ENCODE measurements around the gene IL1R1.

IL1R1 gene

GRCh38 chr2:102147935-102148334, 5.4 kb downstream of the IL1R1 start:
- DNase-seq (ENCODE audit: low spot score) (no peak), ATAC-seq (ENCODE audit: low read depth) (no peak)
- no peak for TF ChIP-seq CTCF (IDR thresholded peaks at IDR 0.05; ENCODE audit: poor library complexity, severe bottlenecking)
- Histone ChIP-seq H3K27me3 (ENCODE audit: insufficient read depth, poor library complexity, severe bottlenecking) (no peaks in the 10 kb centered on the region), H3K4me1 (ENCODE audit: insufficient read depth, poor library complexity, severe bottlenecking) (no peaks in the 10 kb centered on the region), H3K9me3 (ENCODE audit: severe bottlenecking) (peaks cover 4% of the 10 kb centered on the region), H3K27ac (ENCODE audit: poor library complexity, severe bottlenecking) (no peak overlapping the region), H3K4me3 (ENCODE audit: severe bottlenecking) (no peak overlapping the region), H3K36me3 (ENCODE audit: low read depth) (no peaks in the 10 kb centered on the region)

GRCh38 chr2:102149243-102149642, 6.7 kb downstream of the IL1R1 start:
- Histone ChIP-seq H3K27ac (ENCODE audit: poor library complexity, severe bottlenecking) (no peak overlapping the region), H3K4me1 (ENCODE audit: insufficient read depth, poor library complexity, severe bottlenecking) (no peaks in the 10 kb centered on the region), H3K36me3 (ENCODE audit: low read depth) (no peaks in the 10 kb centered on the region), H3K4me3 (ENCODE audit: severe bottlenecking) (no peak overlapping the region), H3K9me3 (ENCODE audit: severe bottlenecking) (peaks cover 4% of the 10 kb centered on the region), H3K27me3 (ENCODE audit: insufficient read depth, poor library complexity, severe bottlenecking) (no peaks in the 10 kb centered on the region)
- TF ChIP-seq CTCF (IDR thresholded peaks at IDR 0.05; ENCODE audit: poor library complexity, severe bottlenecking), result no peak
- ATAC-seq (ENCODE audit: low read depth) (no peak), DNase-seq (ENCODE audit: low spot score) (no peak)

GRCh38 chr2:102149644-102150455, 7.3 kb downstream of the IL1R1 start:
- ATAC-seq (ENCODE audit: low read depth) (no peak), DNase-seq (ENCODE audit: low spot score) (no peak)
- Histone ChIP-seq H3K27me3 (ENCODE audit: insufficient read depth, poor library complexity, severe bottlenecking) (no peaks in the 10 kb centered on the region), H3K9me3 (ENCODE audit: severe bottlenecking) (peaks cover 4% of the 10 kb centered on the region), H3K36me3 (ENCODE audit: low read depth) (no peaks in the 10 kb centered on the region), H3K27ac (ENCODE audit: poor library complexity, severe bottlenecking) (no peak overlapping the region), H3K4me1 (ENCODE audit: insufficient read depth, poor library complexity, severe bottlenecking) (no peaks in the 10 kb centered on the region), H3K4me3 (ENCODE audit: severe bottlenecking) (no peak overlapping the region)
- TF ChIP-seq CTCF (IDR thresholded peaks at IDR 0.05; ENCODE audit: poor library complexity, severe bottlenecking), result no peak

GRCh38 chr2:102154364-102154763, 11.8 kb downstream of the IL1R1 start:
- no peak for DNase-seq (ENCODE audit: low spot score)
- TF ChIP-seq CTCF (IDR thresholded peaks at IDR 0.05; ENCODE audit: poor library complexity, severe bottlenecking), result no peak
- no peak overlapping the region for H3K4me3 ChIP-seq (ENCODE audit: severe bottlenecking)
- H3K9me3 ChIP-seq (ENCODE audit: severe bottlenecking), result no peaks in the 10 kb centered on the region
- no peak for ATAC-seq (ENCODE audit: low read depth)
- no peaks in the 10 kb centered on the region for H3K27me3 ChIP-seq (ENCODE audit: insufficient read depth, poor library complexity, severe bottlenecking)
- peaks cover 7% of the 10 kb centered on the region for H3K4me1 ChIP-seq (ENCODE audit: insufficient read depth, poor library complexity, severe bottlenecking)
- no peak overlapping the region for H3K27ac ChIP-seq (ENCODE audit: poor library complexity, severe bottlenecking)
- H3K36me3 ChIP-seq (ENCODE audit: low read depth), result no peaks in the 10 kb centered on the region
